Islet of Langerhans (tissue), 1 donor: Measurements from ENCODE around the gene RETREG2.

Experiments
- FAIRE-seq: peaks from one replicate; lab custom pipeline; 2011; peaks lifted over from hg19 to GRCh38; lab: Jason Lieb, UNC

The RETREG2 gene

DNA sequence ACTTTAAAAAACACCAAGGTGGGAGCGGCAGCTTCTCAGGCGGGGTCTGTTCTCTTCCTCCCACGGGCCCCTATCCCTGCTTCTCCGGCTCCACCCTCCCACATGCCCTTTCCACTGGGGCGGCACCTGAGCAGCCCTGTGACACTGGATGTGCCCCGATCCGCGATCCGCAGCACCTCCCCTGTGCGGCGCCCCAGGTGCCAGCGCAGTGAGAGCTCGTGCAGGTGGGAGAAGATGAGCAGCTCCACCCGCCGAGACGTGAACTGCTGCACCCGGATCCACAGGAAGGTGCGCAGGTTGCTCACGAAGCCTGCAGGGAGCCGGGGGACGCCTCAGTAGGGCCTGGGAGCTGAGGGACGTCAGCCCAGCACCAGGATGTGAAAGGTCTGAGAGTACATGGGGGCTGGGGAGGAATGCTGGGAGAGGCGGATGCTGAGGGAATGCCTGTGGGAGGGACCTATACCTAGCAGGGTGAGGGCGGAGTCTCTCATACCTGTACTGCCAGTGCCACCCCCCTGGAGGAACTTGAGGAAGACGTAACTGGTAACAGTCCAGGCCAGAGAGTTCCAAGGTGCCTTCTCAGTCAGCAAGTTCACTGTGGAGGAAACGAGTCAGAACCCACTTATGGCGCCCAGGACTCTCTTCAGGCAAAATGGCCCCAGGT is 37.9 kb downstream of the RETREG2 start:
- FAIRE-seq, result no peak

- FAIRE-seq, result no peak
Measured at GRCh38 chr2:219216535-219216915, 38.5 kb downstream of the RETREG2 start.

- no peak for FAIRE-seq
Measured at GRCh38 chr2:219218217-219218731, 40.2 kb downstream of the RETREG2 start.

- FAIRE-seq, result peak; percentile 51
Measured at GRCh38 chr2:219218732-219219701, 40.9 kb downstream of the RETREG2 start, which contains the start of gene ABCB6. TSS of gene ABCB6 (minus strand) at chr2:219218958. CDS start at chr2:219218673, 285 bp downstream.

DNA sequence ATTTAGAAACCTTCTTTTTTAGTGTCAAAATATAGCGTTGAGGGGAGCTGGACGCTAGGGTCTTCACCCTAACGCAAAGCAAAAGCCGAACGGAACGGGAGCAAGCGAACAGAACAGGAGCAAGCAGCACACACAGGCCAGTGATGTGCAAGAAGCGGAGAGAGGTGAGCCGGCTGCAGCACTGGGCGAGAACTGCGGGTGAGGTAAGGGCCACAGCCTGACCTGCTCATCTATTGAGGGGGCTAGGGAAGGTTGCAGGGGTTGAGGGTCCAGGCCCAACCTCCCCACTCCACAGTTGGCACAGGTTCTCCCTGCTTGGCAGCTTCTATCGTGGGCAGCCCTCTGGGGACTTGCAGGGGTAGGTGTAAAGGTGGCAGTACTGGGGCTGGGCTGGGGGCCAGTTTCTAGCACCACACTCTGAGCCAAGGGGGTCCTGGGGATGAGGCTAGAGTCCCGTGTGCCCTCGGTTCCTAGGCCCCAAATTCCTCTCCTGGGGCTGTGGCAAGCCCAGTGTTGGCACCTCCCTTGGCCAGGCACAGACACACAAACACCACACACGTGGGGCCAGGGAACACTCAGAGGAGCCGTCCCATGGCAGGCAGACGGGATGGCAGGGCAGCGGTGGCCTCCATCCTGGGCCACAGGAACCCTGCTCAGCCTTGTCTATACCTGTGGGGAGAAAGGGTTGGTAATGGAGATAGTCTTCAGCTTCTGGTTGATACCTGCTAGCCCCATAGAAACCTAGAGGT is 41.9 kb downstream of the RETREG2 start:
- FAIRE-seq, result no peak

GRCh38 chr2:219220652-219221402 is 42.8 kb downstream of the RETREG2 start:
- no peak for FAIRE-seq

DNA sequence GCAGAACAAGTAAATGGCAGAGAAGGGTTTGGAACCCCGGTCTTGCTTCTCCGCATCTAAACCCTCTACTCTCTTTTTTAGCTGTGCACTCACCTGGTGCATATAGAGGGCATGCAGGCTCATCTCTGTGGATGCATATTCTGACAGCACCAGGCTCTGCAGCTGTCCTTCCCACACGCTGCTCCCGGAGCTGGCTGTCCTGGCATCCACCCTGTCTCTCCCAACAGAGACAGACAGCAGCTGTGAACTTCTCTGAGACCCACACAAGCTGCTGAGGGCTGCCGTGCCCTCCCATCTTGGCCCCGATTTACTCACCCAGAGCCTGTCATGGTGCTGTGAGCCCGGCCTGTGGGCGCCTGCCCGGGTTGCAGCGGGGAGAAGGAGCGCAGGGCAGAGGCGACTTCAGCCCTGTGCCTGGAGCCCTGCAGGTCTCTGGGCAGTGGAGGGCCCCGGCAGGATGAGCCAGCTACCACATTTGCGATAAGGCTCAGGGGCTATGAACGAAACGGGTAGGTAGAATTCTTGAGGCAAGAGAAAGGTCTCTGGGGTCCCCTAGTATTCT is 44.0 kb downstream of the RETREG2 start:
- FAIRE-seq, result no peak

DNA sequence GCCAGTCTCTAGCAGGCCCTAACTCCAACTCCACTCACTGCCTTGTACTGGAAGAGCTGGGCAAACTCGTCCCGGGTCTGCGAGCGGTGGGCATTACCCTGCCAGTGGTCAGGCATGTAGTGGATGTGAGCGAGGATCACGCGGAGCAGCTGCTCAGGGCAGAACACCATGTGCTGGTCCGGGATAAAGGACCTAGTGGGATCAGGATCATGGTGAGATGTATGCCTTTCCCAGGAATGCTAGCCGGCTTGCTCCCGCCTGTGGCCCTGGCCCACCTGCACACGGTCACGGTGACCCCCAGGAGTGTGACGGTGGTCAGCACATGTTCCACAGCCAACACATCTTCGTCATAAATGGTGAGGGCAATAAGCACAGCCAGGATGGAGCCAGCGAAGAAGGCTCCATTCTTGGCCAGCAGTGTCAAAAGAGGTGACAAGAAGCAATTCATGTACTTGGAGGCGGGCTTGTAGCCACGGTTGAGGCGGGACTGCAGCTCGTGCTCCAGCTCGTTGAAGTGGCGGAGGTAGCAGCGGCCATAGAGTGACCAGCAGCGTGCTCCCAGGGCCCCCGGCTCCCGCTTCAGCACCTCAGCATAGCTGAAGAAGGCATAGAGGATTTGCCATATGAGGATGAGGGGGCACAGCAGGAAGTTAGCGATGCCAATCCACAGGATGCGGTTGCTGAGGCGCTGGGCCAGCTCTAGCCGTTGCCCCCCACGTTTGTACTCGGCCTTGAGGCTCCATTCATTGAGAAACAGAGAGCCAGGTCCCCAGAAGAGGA is 45.9 kb downstream of the RETREG2 start:
- FAIRE-seq, result no peak

DNA sequence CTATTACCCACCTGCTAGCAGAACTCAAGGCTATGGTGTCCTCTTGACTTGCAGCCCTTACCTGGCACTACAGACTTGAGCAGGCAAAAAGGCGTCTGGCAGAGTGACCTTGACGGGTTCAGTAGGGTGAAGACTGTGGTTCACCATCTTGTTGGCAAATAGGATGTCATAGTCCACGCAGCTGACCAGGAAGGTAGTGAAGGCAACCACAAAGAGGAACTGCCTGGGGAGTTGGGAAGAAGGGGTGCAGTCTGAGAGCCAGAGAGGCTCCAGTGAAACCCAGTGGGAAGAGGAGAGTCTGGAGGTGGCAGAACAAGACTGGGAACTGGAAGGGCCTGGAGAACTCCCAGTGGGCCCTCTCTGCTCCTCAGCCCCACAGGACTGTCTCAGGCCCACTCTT is 47.3 kb downstream of the RETREG2 start:
- no peak for FAIRE-seq

DNA sequence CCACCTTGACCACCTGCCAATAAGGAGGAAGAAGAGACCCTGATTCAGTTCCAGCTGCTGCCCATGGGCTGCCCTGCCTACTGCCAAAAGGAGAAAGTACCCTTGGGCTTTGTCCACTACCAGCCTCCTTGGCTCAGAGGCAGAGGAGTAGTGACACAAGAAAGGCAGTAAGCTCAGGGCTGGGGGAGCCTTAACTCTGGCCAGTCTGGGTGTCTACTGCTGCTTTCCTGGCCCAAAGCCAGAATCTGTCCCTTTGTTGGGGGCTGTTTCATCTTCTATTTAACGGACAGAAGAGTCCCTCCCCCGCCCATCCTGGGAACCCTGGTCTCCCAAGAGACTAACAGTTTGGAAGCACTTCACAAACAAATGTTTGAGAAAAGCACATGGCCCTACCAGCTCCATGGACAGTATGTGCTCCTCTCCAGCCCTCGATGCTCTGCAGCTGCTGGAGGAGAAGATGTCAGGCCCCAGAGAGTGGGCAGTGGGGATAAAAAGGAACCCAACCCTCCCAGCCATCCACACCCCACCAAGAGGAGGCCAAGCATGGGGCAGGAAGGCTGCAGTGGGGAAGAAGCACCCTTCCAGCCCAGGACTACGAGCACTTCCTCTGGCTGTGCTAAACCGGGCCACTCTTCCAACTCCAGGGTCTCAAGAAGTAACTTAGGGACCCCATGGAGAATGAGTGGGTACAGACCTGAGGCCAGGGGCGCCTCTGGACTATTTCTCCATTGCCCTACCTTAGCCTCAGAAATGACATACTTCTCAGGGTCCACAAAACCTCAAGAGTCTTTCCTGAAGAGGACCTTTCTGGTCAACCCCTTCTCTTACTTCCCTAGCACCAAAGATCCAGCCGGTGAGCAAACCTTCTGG is 50.2 kb downstream of the RETREG2 start:
- no peak for FAIRE-seq

DNA sequence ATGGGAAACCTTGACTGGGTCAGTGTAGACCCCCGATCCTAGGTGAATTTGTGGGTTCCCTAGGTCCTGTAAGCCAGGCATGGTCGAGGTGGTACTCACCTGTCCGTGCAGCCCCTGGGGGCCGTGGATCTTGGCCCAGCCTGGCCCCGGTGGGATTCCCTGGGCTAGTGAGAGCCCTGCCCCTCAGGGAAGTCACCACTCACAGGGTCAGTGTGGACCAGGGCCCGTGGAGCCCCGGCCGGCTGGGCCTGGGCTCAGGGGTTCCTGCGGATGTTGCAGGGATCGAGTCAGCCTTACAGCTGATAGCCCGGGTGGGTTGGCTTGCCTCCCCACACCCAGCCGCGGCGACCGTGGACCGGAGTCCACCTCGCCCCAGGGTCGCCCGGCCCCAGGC is 50.8 kb downstream of the RETREG2 start:
- FAIRE-seq, result no peak

GRCh38 chr2:219229305-219230058 is 51.4 kb downstream of the RETREG2 start, which contains the start of the genes ANKZF1 and ATG9A:
TSS of gene ANKZF1 (plus strand) at chr2:219229806. CDS start at chr2:219230258, 452 bp downstream.
TSS of gene ATG9A (minus strand) at chr2:219229636. CDS start at chr2:219228024, 1,612 bp downstream.
- FAIRE-seq, result peak; percentile 17

DNA sequence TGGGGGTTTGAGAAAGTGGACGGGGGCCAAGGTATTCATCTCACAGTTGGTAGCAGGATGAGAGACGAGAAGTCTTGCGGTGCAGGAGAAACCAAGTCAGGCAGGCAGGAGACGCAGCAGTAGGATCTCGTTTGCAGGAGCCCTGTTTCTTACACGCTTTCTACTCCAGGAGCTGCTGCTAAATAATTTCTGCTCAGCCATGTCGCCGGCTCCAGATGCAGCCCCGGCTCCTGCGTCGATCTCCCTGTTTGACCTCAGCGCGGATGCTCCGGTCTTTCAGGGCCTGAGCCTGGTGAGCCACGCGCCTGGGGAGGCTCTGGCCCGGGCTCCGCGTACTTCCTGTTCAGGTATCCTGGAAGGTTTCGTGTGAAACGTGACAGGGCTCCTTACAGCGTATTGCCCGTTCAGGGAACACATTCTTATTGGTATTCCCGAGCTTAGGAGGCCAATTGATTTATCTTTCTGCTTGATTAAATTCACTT is 52.0 kb downstream of the RETREG2 start:
- FAIRE-seq, result no peak

DNA sequence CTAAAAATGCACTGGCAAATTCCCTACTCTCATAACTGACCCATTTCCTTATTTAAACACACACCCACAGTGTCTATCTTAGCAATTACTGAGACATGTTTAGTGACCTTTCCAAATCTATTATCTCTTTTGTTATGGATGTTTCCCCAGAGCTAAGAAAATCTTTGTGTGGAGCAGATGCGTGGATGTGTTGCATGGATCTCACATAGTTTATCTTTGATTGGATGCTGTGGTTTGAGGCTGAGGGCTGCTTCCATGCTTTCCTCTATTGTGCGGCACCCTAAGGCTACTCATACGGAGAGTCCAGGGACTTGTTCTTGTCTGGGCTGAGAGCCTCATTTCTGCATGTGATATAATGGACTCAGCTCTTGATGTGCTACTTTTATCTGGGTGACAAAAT is 56.3 kb downstream of the RETREG2 start:
- no peak for FAIRE-seq
